Liver (tissue), 9 donors: ENCODE results near the gene CDK11A. TPM values are rescaled to one million over a fixed set of nuclear protein-coding genes. Genes with fewer than 3 reads are reported as not detected.

Experiments used
- DNase-seq: peaks from one replicate; pipeline ENCODE4 v3.0.0-alpha.2; 2017; ENCODE audit warnings: low spot score
- H3K27ac ChIP-seq, 2 donors: one replicate each; pipeline ENCODE4 v1.7.0; 2013; ENCODE audit warnings: inconsistent platforms in 2 of 2, low read length in 2 of 2, control low read depth in 1 of 2, low read depth in 1 of 2, mild to moderate bottlenecking in 1 of 2
- H3K27me3 ChIP-seq, 4 donors: one replicate each; pipeline versions ENCODE4 v1.6.1 to v1.7.0; 2013; ENCODE audit warnings: low read length in 3 of 4, inconsistent platforms in 1 of 4, mild to moderate bottlenecking in 1 of 4, moderate library complexity in 1 of 4; ENCODE audit not compliant: control insufficient read depth in 4 of 4, insufficient read depth in 4 of 4
- H3K36me3 ChIP-seq, 4 donors: one replicate each; pipeline versions ENCODE4 v1.6.1 to v1.7.0; 2013; ENCODE audit warnings: low read length in 3 of 4, mild to moderate bottlenecking in 3 of 4, low read depth in 1 of 4, moderate library complexity in 1 of 4; ENCODE audit not compliant: control insufficient read depth in 4 of 4, insufficient read depth in 3 of 4
- H3K4me1 ChIP-seq, 4 donors: one replicate each; pipeline versions ENCODE4 v1.6.1 to v1.7.0; 2013; ENCODE audit warnings: low read length in 3 of 4, mild to moderate bottlenecking in 3 of 4, moderate library complexity in 1 of 4; ENCODE audit not compliant: control insufficient read depth in 4 of 4, insufficient read depth in 4 of 4
- H3K4me3 ChIP-seq, 3 donors: one replicate each; pipeline versions ENCODE4 v1.6.1 to v1.7.0; 2013; ENCODE audit warnings: low read length in 3 of 3, control low read depth in 1 of 3, low read depth in 1 of 3, mild to moderate bottlenecking in 1 of 3
- H3K9ac ChIP-seq, 2 donors: one replicate each; pipeline ENCODE4 v1.7.0; 2013; ENCODE audit warnings: low read length in 2 of 2, mild to moderate bottlenecking in 2 of 2, moderate library complexity in 2 of 2, control low read depth in 1 of 2, low read depth in 1 of 2
- H3K9me3 ChIP-seq, 4 donors: one replicate each; pipeline versions ENCODE4 v1.6.1 to v1.7.0; 2013; ENCODE audit warnings: low read length in 3 of 4; ENCODE audit not compliant: control insufficient read depth in 4 of 4
- ATF3 ChIP-seq: IDR thresholded peaks from 2 replicates; pipeline ENCODE4 v1.6.1; 2016; ENCODE audit warnings: antibody characterized with exemption
- CTCF ChIP-seq: fragments of 150-350 bp; IDR thresholded peaks from 2 replicates; pipeline ENCODE4 v1.5.1; 2017; ENCODE audit warnings: improper control_type of control experiment, low read depth, low read length; ENCODE audit not compliant: missing input control
- EGR1 ChIP-seq, 2 donors: IDR thresholded peaks; 2 replicates each; pipeline ENCODE4 v1.6.1; 2016 to 2018; ENCODE audit warnings: antibody characterized with exemption in 2 of 2, low read depth in 2 of 2
- FOXA1 ChIP-seq: IDR thresholded peaks from 2 replicates; pipeline ENCODE4 v1.6.1; 2016; ENCODE audit warnings: antibody characterized with exemption
- FOXA2 ChIP-seq: IDR thresholded peaks from 2 replicates; pipeline ENCODE4 v1.6.1; 2016; ENCODE audit warnings: antibody characterized with exemption
- GABPA ChIP-seq, 2 donors: IDR thresholded peaks in 1 of 2; conservative IDR thresholded peaks in 1 of 2; 2 replicates each; pipeline ENCODE4 v1.6.1; 2016; ENCODE audit warnings: antibody characterized with exemption in 2 of 2, mild to moderate bottlenecking in 1 of 2, moderate library complexity in 1 of 2
- HNF4A ChIP-seq, 2 donors: conservative IDR thresholded peaks; 2 replicates each; pipeline ENCODE4 v1.6.1; 2016; ENCODE audit warnings: antibody characterized with exemption in 2 of 2, mild to moderate bottlenecking in 2 of 2
- HNF4G ChIP-seq: IDR thresholded peaks from 2 replicates; pipeline ENCODE4 v1.6.1; 2016; ENCODE audit warnings: antibody characterized with exemption
- JUND ChIP-seq, 2 donors: IDR thresholded peaks; 2 replicates each; pipeline ENCODE4 v1.6.1; 2016; ENCODE audit warnings: antibody characterized with exemption in 2 of 2
- MAX ChIP-seq: IDR thresholded peaks from 2 replicates; pipeline ENCODE4 v1.6.1; 2016; ENCODE audit warnings: antibody characterized with exemption
- RAD21 ChIP-seq, 2 donors: IDR thresholded peaks; 2 replicates each; pipeline ENCODE4 v1.6.1; 2016; ENCODE audit warnings: antibody characterized with exemption in 2 of 2, mild to moderate bottlenecking in 2 of 2
- REST ChIP-seq: IDR thresholded peaks from 2 replicates; pipeline ENCODE4 v1.6.1; 2016; ENCODE audit warnings: antibody characterized with exemption, mild to moderate bottlenecking
- RXRA ChIP-seq, 2 donors: IDR thresholded peaks; 2 replicates each; pipeline ENCODE4 v1.6.1; 2017 to 2018; ENCODE audit warnings: antibody characterized with exemption in 2 of 2, mild to moderate bottlenecking in 1 of 2
- SP1 ChIP-seq: IDR thresholded peaks from 2 replicates; pipeline ENCODE4 v1.6.1; 2018; ENCODE audit warnings: antibody characterized with exemption, mild to moderate bottlenecking
- TAF1 ChIP-seq: conservative IDR thresholded peaks from 2 replicates; pipeline ENCODE4 v1.6.1; 2016; ENCODE audit warnings: antibody characterized with exemption, mild to moderate bottlenecking
- ZBTB33 ChIP-seq: IDR thresholded peaks from 2 replicates; pipeline ENCODE4 v1.6.1; 2016; ENCODE audit warnings: antibody characterized with exemption
- WGBS: extraction: QIAGEN DNeasy Blood & Tissue Kit; methylation state at CpG from one replicate; pipeline ENCODE4 v1.1.7; 2013; 5-methylcytosine and 5-hydroxymethylcytosine counted together
- polyA plus RNA-seq, 2 donors: library from polyadenylated mRNA; stranded (reverse) in 1 of 2; unstranded in 1 of 2; fragments of 200-250 nt in 1 of 2; fragments of >200 nt in 1 of 2; fragmentation: Nextera tagmentation in 1 of 2; extraction: Ambion mirVana in 1 of 2; gene quantifications; one replicate each; pipeline versions ENCODE4 v1.2.1 to v1.2.3, GENCODE V29; 2013 to 2015
- total RNA-seq, 2 donors: library from RNA; depleted of rRNA; stranded (reverse); fragments of >200 nt; gene quantifications; one replicate each; pipeline ENCODE4 v1.2.3, GENCODE V29; 2014
- donor health status: healthy.
- donor health status: healthy.
- donor health status: healthy.
- donor health status: healthy.
- donor health status: healthy.

The CDK11A gene
- total and polyA plus RNA-seq, 4 donors: 13.7 to 17.0 (median 13.9) TPM

GRCh38 chr1:1683104-1683905 lies 40.9 kb downstream of the CDK11A start:
- Histone ChIP-seq H3K27ac (no peak overlapping the region), H3K36me3 (peaks cover 0 to 3% (median 0%) of the 10 kb centered on the region in 4 donors), H3K4me1 (peaks cover 5 to 11% (median 10%) of the 10 kb centered on the region in 4 donors), H3K4me3 (no peak overlapping the region), H3K9me3 (no peaks in the 10 kb centered on the region), H3K9ac (no peak overlapping the region), H3K27me3 (no peaks in the 10 kb centered on the region)
- no peak for DNase-seq
- WGBS: 86% methylated on average over 26 of the region's 26 CpGs
- TF ChIP-seq ZBTB33: no peak
- no peak for TF ChIP-seq GABPA (IDR thresholded peaks at IDR 0.05 in 1 of 2, conservative IDR thresholded peaks at IDR 0.05 in 1 of 2)
- TF ChIP-seq HNF4G: no peak
- no peak for TF ChIP-seq RAD21 (IDR thresholded peaks at IDR 0.05)
- TF ChIP-seq ATF3: no peak
- no peak for TF ChIP-seq FOXA1
- no peak for TF ChIP-seq REST
- no peak for TF ChIP-seq SP1
- TF ChIP-seq TAF1: no peak

- no peak for DNase-seq
- Histone ChIP-seq H3K36me3 (peaks cover 0 to 3% (median 0%) of the 10 kb centered on the region in 4 donors), H3K27ac (no peak overlapping the region), H3K4me3 (no peak overlapping the region), H3K27me3 (no peaks in the 10 kb centered on the region), H3K9ac (no peak overlapping the region), H3K9me3 (no peaks in the 10 kb centered on the region), H3K4me1 (peaks cover 7 to 19% (median 14%) of the 10 kb centered on the region in 4 donors)
- WGBS: 80% methylated on average over 11 of the region's 11 CpGs
- TF ChIP-seq SP1: no peak
- no peak for TF ChIP-seq JUND (IDR thresholded peaks at IDR 0.05)
- TF ChIP-seq EGR1 (IDR thresholded peaks at IDR 0.05; ENCODE audit: low read depth in 2 of 2): no peak
- no peak for TF ChIP-seq RAD21 (IDR thresholded peaks at IDR 0.05)
- TF ChIP-seq MAX: no peak
- TF ChIP-seq GABPA (IDR thresholded peaks at IDR 0.05 in 1 of 2, conservative IDR thresholded peaks at IDR 0.05 in 1 of 2): no peak
- TF ChIP-seq RXRA (IDR thresholded peaks at IDR 0.05): no peak
- TF ChIP-seq ZBTB33: no peak
- TF ChIP-seq HNF4G: no peak
- no peak for TF ChIP-seq CTCF
- no peak for TF ChIP-seq TAF1
- TF ChIP-seq REST: no peak
- TF ChIP-seq FOXA1: no peak
- no peak for TF ChIP-seq HNF4A (conservative IDR thresholded peaks at IDR 0.05)
- no peak for TF ChIP-seq FOXA2
These were observed 43.3 kb downstream of the CDK11A start for GRCh38 chr1:1680912-1681273.
